Measurements from ENCODE around the gene PROSER2.
"Not testable (repeated sequence)": the region's sequence is repeated elsewhere in the genome, so short reads cannot be mapped to it uniquely, and the experiment has no call there.

- TF ChIP-seq, protein P1, sequence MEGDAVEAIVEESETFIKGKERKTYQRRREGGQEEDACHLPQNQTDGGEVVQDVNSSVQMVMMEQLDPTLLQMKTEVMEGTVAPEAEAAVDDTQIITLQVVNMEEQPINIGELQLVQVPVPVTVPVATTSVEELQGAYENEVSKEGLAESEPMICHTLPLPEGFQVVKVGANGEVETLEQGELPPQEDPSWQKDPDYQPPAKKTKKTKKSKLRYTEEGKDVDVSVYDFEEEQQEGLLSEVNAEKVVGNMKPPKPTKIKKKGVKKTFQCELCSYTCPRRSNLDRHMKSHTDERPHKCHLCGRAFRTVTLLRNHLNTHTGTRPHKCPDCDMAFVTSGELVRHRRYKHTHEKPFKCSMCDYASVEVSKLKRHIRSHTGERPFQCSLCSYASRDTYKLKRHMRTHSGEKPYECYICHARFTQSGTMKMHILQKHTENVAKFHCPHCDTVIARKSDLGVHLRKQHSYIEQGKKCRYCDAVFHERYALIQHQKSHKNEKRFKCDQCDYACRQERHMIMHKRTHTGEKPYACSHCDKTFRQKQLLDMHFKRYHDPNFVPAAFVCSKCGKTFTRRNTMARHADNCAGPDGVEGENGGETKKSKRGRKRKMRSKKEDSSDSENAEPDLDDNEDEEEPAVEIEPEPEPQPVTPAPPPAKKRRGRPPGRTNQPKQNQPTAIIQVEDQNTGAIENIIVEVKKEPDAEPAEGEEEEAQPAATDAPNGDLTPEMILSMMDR (IDR thresholded peaks at IDR 0.05; ENCODE audit: extremely low read depth in 1 of 2, insufficient read depth in 1 of 2, low read depth in 1 of 2, low read length in 2 of 2) = not testable (repeated sequence)
- TF ChIP-seq MAX (IDR thresholded peaks at IDR 0.05; ENCODE audit: insufficient read depth, insufficient read length); EZH2 (IDR thresholded peaks at IDR 0.05; ENCODE audit: borderline replicate concordance, low read depth, low read length, severe bottlenecking); POLR2A (IDR thresholded peaks at IDR 0.05; ENCODE audit: low read depth, low read length); POLR2AphosphoS5 (IDR thresholded peaks at IDR 0.05; ENCODE audit: insufficient read depth, low read depth, low read length); GATA2 (IDR thresholded peaks at IDR 0.05; ENCODE audit: insufficient read depth, insufficient read length, low read depth, low read length); MYC (IDR thresholded peaks at IDR 0.05; ENCODE audit: low read depth, low read length); FOS (IDR thresholded peaks at IDR 0.05; ENCODE audit: borderline replicate concordance, insufficient read depth, low read length); JUN (IDR thresholded peaks at IDR 0.05; ENCODE audit: borderline replicate concordance, insufficient read depth, insufficient read length, low read depth): not testable (repeated sequence)
Observed at GRCh38 chr10:11889263-11889662, 66.1 kb downstream of the PROSER2 start.
